ENCODE results near the gene SOX10.

SOX10 gene

DNA sequence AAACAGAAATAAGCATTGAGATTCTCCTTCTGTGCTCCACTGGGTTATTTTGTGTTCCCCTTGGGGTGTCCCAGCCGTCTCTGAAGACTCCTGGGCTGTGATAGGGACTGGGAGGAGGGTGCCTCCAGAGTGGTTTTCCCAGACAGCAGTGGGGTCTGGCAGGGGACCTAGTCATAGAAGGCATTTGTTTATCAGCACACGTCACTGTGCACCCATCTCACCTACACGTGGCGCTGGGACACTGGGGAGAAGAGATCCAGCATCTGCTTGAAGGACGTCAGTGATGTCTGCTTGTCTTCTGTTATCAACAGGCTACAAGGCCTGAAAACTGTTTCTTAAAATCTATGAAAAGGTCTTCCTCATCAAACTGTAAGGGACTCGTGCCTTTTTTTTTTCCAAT, 38.7 kb upstream of the SOX10 start:
- TF ChIP-seq CTCF (conservative IDR thresholded peaks at IDR 0.05; ENCODE audit: low read depth), result no peak
- DNase-seq (ENCODE audit: low spot score), result no peak
- H3K27ac ChIP-seq, result no peak overlapping the region
- ChIA-PET CTCF (no interaction called here), POLR2A (ENCODE audit: low non-redundant PET) (no interaction called here)

- ChIA-PET CTCF (no interaction called here), POLR2A (ENCODE audit: low non-redundant PET) (interaction anchor here (0.7 kb wide), 1 partner anchor 213 kb away, joined by 5 read pairs; the partner anchor contains the start of gene GCAT)
- no peak for TF ChIP-seq CTCF (conservative IDR thresholded peaks at IDR 0.05; ENCODE audit: low read depth)
- no peak overlapping the region for H3K27ac ChIP-seq
- no peak for DNase-seq (ENCODE audit: low spot score)
Observed at GRCh38 chr22:38021206-38021605, 36.9 kb upstream of the SOX10 start.

DNA sequence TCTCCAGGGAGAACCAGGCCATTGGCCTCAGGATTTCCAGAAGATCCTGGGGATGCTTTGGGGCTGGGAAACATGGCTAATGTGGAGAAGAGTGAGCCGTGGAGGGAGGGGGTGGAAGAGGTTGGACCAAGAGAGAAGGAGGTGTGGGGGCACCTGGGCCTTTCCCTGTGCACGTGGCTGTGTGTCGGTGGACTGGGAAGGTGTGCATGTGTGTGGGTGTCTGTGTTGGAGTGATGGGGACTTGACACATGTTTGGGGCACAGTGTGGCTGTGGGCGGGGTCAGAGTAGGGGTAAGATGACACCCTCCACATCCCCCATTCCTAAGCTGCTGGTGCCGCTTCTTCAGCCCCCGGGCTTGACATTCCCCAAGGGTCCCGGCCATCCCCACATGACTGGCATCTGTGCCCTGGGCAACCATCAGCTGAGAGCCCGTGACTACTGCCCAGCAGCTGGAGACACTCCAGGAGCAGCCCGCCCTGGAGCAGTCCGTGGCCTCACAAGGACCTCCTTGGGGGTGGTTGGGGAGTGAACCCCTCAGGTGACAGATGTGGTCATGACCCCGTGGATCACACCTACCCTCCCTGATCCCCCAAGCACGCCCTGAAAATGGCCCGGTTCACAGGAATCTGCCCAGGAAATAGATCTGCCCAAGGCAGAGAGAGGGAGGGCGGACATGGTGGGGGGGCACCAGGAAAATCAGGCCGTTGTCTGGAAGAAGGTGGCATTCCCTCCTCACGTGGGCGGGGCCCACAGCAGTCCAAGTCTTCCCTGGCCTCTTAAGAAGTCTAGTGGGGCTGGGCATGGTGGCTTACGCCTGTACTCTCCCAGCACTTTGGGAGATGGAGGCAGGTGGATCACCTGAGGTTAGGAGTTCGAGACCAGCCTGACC, 34.8 kb upstream of the SOX10 start:
- H3K27ac ChIP-seq, result no peak overlapping the region
- TF ChIP-seq CTCF (conservative IDR thresholded peaks at IDR 0.05; ENCODE audit: low read depth), result no peak
- ChIA-PET CTCF (no interaction called here), POLR2A (ENCODE audit: low non-redundant PET) (no interaction called here)
- no peak for DNase-seq (ENCODE audit: low spot score)

- no peak for TF ChIP-seq CTCF (conservative IDR thresholded peaks at IDR 0.05; ENCODE audit: low read depth)
- ChIA-PET POLR2A (ENCODE audit: low non-redundant PET) (no interaction called here), CTCF (no interaction called here)
- H3K27ac ChIP-seq, result no peak overlapping the region
- no peak for DNase-seq (ENCODE audit: low spot score)
Observed at GRCh38 chr22:38017939-38018885, 33.9 kb upstream of the SOX10 start.

GRCh38 chr22:38017272-38017920, 33.0 kb upstream of the SOX10 start:
- no peak for TF ChIP-seq CTCF (conservative IDR thresholded peaks at IDR 0.05; ENCODE audit: low read depth)
- ChIA-PET CTCF (interaction anchor here (0.7 kb wide), 1 partner anchor 171 kb away, joined by 3 read pairs; no protein-coding TSS in a partner anchor), POLR2A (ENCODE audit: low non-redundant PET) (no interaction called here)
- no peak overlapping the region for H3K27ac ChIP-seq
- no peak for DNase-seq (ENCODE audit: low spot score)

All from RWPE1 (cell line).